ENCODE measurements around the gene AIFM2. TPM values are rescaled to one million over a fixed set of nuclear protein-coding genes. Genes with fewer than 3 reads are reported as not detected.
A peak's percentile ranks its signal among the peaks of the same experiment; 100 is the strongest.

The AIFM2 gene
- total and polyA plus RNA-seq, 10 of the 15 experiments (the other 5 are each of a cell fraction or from before 2014, with no cell fraction given), result 4.5 to 30.8 (median 15.6) TPM

DNA sequence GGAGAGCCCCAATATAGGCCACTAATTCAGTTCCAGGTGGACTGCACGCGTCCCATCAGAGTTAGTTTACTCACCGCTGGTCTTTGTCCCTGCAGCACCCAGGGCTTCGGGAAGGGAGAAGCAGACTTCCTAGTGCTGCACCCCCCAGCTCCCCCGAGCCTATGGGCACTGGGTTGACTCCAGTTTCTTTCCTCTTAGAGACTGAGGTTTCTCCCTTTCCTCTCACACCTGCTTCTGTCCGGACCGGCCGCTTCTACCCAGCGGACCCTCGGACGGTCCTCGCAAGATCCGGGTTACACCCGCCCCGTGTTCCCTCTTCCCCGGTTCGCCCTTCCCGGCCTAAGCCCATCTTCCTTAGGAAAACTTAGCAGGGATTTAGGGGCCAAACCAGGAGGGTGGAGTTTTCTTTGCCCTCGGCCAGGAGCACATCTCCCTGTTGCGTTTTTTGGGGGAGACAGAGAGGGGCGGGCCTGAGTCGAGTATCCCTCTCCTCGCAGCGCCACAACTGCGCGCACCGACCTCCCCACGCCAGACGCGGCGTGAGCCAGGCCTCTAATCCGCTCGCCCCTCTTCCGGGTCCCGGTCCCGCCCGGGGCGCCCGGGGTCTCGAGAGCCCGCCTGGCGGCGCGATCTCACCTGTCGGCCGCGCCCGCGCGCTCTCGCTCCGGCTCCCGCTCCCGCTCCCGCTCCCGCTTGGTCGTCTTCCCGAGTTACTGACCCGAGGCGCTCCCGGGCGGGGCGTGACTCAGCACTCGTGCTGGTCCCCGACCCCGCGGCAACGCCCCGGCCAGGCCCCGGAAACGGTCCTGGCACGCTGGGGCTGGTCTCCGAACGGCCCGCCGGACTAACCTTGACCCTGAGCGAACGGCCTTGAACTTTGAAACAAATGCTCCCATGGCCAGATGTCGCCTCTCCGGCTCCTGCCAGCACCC lies at the start of gene AIFM2 (continued):
- TF ChIP-seq, protein P1, sequence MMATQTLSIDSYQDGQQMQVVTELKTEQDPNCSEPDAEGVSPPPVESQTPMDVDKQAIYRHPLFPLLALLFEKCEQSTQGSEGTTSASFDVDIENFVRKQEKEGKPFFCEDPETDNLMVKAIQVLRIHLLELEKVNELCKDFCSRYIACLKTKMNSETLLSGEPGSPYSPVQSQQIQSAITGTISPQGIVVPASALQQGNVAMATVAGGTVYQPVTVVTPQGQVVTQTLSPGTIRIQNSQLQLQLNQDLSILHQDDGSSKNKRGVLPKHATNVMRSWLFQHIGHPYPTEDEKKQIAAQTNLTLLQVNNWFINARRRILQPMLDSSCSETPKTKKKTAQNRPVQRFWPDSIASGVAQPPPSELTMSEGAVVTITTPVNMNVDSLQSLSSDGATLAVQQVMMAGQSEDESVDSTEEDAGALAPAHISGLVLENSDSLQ (IDR thresholded peaks at IDR 0.05), result no peak
- TF ChIP-seq NBN (IDR thresholded peaks at IDR 0.05), result no peak
- no peak for TF ChIP-seq POLR2AphosphoS2 (IDR thresholded peaks at IDR 0.05; ENCODE audit: low read depth, low read length)
- no peak for TF ChIP-seq CHD1 (IDR thresholded peaks at IDR 0.05; ENCODE audit: low read depth, low read length)
- TF ChIP-seq TARDBP (IDR thresholded peaks at IDR 0.05; ENCODE audit: borderline replicate concordance), result no peak
- no peak for TF ChIP-seq CUX1 (IDR thresholded peaks at IDR 0.05; ENCODE audit: insufficient replicate concordance, low read depth, low read length)
- TF ChIP-seq MTA2 (IDR thresholded peaks at IDR 0.05; ENCODE audit: low read depth), result no peak
- TF ChIP-seq MXI1 (IDR thresholded peaks at IDR 0.05; ENCODE audit: low read depth, low read length), result peak; percentile 65
- TF ChIP-seq PRDM15 (CRISPR knock-in tag; IDR thresholded peaks at IDR 0.05), result no peak
- TF ChIP-seq, protein P2, sequence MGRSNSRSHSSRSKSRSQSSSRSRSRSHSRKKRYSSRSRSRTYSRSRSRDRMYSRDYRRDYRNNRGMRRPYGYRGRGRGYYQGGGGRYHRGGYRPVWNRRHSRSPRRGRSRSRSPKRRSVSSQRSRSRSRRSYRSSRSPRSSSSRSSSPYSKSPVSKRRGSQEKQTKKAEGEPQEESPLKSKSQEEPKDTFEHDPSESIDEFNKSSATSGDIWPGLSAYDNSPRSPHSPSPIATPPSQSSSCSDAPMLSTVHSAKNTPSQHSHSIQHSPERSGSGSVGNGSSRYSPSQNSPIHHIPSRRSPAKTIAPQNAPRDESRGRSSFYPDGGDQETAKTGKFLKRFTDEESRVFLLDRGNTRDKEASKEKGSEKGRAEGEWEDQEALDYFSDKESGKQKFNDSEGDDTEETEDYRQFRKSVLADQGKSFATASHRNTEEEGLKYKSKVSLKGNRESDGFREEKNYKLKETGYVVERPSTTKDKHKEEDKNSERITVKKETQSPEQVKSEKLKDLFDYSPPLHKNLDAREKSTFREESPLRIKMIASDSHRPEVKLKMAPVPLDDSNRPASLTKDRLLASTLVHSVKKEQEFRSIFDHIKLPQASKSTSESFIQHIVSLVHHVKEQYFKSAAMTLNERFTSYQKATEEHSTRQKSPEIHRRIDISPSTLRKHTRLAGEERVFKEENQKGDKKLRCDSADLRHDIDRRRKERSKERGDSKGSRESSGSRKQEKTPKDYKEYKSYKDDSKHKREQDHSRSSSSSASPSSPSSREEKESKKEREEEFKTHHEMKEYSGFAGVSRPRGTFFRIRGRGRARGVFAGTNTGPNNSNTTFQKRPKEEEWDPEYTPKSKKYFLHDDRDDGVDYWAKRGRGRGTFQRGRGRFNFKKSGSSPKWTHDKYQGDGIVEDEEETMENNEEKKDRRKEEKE (IDR thresholded peaks at IDR 0.05), result no peak
- TF ChIP-seq IRF4 (IDR thresholded peaks at IDR 0.05; ENCODE audit: low read depth, low read length), result no peak
- TF ChIP-seq NR2C1 (IDR thresholded peaks at IDR 0.05), result peak; percentile 77
- TF ChIP-seq ESRRA (IDR thresholded peaks at IDR 0.05; ENCODE audit: low read length), result peak; percentile 95
- no peak for TF ChIP-seq SREBF1 (IDR thresholded peaks at IDR 0.05; ENCODE audit: low read length)
- TF ChIP-seq ZNF207 (IDR thresholded peaks at IDR 0.05; ENCODE audit: borderline replicate concordance), result no peak
- TF ChIP-seq EED (IDR thresholded peaks at IDR 0.05; ENCODE audit: low read depth), result peak; percentile 12
- TF ChIP-seq STAT3 (IDR thresholded peaks at IDR 0.05; ENCODE audit: low read depth, low read length), result no peak

Measured in GM12878 (cell line).